GM19452 (cell line): ENCODE measurements around the gene ARHGAP15.
A peak's percentile ranks its signal among the peaks of the same experiment; 100 is the strongest.

ENCODE experiments used
- ATAC-seq: cut with Tn5 transposase; IDR thresholded peaks from one replicate; pipeline ENCODE4 v1.9.1; 2021; ENCODE audit not compliant: unreplicated experiment

The ARHGAP15 gene

GRCh38 chr2:143384111-143384510 lies 254.9 kb downstream of the ARHGAP15 start:
- no peak for ATAC-seq

GRCh38 chr2:143390171-143390570 lies 261.0 kb downstream of the ARHGAP15 start:
- no peak for ATAC-seq

DNA sequence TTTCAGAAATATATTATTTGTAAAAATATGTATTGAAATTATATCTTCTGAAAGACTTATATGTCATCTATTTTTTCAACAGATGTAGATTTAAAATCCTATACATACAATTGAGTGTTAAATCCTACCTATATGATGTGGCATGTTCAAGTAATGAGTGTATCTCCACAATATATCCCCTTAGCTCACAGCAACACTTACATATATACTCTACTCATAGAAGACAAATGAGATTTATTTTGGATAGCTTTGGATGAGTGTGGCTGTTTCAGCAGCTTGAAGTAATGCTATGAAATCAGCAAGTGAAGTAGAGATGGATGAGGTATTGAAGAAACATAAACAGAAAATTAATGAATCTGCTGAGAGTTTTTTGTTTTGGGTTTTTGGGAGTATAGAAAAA lies 263.1 kb downstream of the ARHGAP15 start:
- no peak for ATAC-seq

DNA sequence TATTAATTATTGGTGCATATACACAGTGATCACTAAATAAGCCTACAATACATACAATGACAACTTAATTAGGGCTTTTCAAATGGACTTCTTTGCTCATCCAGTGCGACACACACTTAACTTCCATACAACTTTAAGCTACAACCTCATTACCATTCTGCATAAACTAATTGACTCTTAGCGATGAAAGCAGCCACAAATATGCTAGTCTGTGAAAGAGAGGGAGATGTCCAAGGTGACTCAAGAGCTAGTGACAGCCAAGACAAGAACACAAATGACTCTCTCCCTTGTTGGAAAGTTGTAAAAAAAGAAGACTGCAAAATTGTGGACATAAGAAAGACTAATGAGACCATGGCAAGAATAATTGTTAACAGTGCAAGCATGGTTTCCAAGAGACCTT lies 264.8 kb downstream of the ARHGAP15 start:
- no peak for ATAC-seq

DNA sequence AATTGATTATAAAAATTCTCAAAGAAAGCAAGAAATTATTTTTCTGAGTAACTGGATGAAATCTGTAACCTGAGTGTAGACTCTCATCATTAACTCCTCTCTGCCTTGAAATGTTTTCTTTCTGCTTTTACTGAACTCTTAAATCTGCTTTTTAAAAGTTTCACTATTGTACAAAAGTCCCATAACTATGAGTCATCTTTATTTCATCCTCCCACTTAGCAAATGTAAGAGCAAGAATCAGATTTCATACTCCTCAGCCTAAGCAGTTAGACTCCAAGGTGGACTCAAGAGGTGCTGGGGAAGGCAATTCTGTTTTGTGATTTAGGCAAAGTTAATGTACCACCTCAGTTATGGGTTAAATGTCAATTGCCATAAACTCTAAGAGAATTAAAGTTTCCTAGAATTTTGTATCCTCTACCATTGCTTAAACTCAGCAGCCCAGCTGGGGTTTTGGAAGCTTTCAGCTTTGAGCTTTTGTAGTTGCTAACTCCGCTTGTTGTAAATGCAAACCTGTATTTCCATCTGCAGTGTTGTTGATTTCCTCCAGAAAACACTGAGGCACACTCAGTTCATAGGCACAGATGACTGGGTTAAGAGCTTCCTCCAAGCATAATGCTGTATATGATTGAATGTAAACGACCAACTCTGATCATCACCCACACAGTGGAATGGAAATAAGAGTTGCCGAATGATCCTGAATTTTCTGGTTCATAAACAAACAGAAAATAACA lies 268.8 kb downstream of the ARHGAP15 start:
- peak; percentile 57 for ATAC-seq

GRCh38 chr2:143398781-143399180 lies 269.6 kb downstream of the ARHGAP15 start:
- ATAC-seq = no peak

- no peak for ATAC-seq
These were observed 270.4 kb downstream of the ARHGAP15 start for GRCh38 chr2:143399631-143400069.

- ATAC-seq = no peak
These were observed 272.6 kb downstream of the ARHGAP15 start for GRCh38 chr2:143401861-143402260.

GRCh38 chr2:143402451-143402850 lies 273.2 kb downstream of the ARHGAP15 start:
- no peak for ATAC-seq

- ATAC-seq = no peak
These were observed 281.1 kb downstream of the ARHGAP15 start for GRCh38 chr2:143410082-143410897.

- no peak for ATAC-seq
These were observed 286.4 kb downstream of the ARHGAP15 start for GRCh38 chr2:143415571-143415970.

DNA sequence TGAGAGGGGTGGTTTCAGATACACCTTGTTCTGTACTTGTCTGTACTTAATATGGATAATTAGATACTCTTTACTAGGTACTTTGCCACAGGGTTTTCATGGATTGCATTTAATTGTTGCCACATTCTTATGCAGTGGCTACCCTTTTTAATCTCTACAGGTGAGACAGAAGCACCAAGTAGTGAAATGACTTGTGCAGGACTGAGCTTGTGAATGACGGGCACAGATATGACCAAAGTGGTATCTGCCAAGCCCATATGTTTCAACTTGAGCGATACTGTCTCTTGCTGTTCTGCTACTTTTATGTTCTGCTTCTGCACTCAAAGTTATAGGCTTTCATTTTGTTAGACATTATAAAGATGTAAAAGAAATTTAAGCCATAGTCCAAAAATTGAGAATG lies 288.2 kb downstream of the ARHGAP15 start:
- ATAC-seq = no peak

GRCh38 chr2:143420313-143420712 lies 291.1 kb downstream of the ARHGAP15 start:
- no peak for ATAC-seq

GRCh38 chr2:143422681-143423080 lies 293.5 kb downstream of the ARHGAP15 start:
- ATAC-seq = peak; percentile 90

GRCh38 chr2:143425896-143426295 lies 296.7 kb downstream of the ARHGAP15 start:
- ATAC-seq = no peak

GRCh38 chr2:143426296-143426695 lies 297.1 kb downstream of the ARHGAP15 start:
- no peak for ATAC-seq

DNA sequence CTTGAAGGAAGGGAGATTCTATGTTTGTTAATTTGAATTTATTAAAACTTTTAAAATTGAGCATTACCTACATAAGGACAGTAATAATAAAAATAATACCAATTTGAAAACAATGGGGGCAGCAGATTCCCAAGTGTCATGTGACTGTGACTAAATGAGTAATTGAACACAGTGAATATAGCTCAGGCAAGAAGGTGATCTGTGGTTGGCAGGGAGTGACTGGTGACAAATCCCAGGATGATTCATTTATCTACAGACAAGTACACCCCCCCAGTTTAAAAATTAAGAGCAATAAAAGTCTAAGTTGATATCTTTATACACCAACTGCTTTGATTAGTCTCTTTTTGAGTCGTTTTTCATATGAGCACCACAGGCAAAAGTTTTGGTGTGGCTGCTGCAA lies 299.5 kb downstream of the ARHGAP15 start:
- ATAC-seq = no peak

GRCh38 chr2:143429932-143430679 lies 300.9 kb downstream of the ARHGAP15 start:
- no peak for ATAC-seq

- no peak for ATAC-seq
These were observed 302.1 kb downstream of the ARHGAP15 start for GRCh38 chr2:143431316-143431715.

GRCh38 chr2:143433251-143433650 lies 304.0 kb downstream of the ARHGAP15 start:
- no peak for ATAC-seq

DNA sequence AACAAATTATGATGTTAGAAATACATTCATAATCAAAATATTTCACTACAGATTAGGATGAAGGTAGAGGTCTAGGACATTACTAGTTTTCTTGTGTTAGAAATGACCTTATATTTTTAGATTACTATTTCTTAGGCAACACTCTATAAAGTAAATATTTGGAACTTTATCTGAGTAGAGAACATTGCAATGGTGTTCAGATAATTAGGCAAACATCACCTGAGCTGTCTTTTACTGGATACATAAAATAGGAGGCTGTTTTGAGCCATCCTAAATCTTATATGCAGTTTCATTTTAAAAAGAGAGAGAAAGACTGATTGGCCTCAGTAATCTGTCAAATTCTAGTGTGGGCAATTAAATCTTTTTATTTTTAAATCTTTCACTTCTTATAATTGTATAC lies 304.6 kb downstream of the ARHGAP15 start:
- no peak for ATAC-seq

DNA sequence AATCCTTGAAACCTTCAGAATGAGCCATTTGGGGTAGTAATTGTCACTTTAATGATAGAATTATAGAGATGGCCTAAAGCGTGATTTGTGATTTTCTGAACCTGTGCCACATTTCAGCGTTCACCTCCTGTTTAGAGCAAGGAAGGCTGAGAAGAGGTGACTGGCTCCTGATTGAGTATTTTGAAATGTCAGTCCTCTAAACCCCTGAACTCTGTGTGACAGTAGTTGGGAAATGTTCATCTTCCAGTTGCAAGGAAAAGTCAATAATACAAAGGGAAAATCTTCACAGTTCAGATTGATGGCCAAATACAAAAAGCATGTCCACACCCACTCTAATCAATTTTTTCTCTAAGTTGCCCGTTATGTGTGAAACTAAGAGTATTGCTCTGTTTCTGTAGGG lies 305.2 kb downstream of the ARHGAP15 start:
- no peak for ATAC-seq
